ENCODE data around the gene COA6. TPM values are rescaled to one million over a fixed set of nuclear protein-coding genes. Genes with fewer than 3 reads are reported as not detected.

The COA6 gene
- total and polyA plus RNA-seq, 10 of the 15 experiments (the other 5 are each of a cell fraction or from before 2014, with no cell fraction given), result 49.9 to 178 (median 71.5) TPM

DNA sequence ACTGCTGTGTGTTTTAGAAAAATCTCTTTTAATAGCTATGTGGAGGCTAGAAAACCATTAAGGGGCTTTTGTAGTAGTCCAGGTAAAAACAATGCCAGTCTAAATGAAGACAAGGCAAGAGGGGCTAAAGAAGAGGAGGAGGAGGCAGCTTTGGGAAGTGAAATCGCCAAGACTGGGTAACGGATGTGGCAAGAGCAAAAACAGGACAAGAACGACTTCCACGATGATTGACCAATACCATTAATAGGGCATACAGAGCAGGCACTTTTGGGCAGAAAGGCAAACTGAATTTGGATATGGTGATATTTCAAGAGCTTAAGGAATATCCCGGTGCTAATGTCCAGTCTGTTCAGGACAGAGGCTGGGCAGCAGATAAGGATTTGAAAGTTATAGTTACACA lies 22.0 kb downstream of the COA6 start:
- Histone ChIP-seq H3K36me3 (ENCODE audit: control insufficient read depth in 2 of 2, insufficient read depth in 2 of 2, low read length in 1 of 2) (peaks cover 0 to 13% of the 10 kb centered on the region in 2 experiments), H3K4me3 (no peak overlapping the region), H3K9ac (ENCODE audit: control insufficient read depth, insufficient read depth, low read length) (no peak overlapping the region), H2AFZ (ENCODE audit: control insufficient read depth, low read depth, low read length) (no peak overlapping the region), H4K20me1 (ENCODE audit: control insufficient read depth, insufficient read depth) (no peaks in the 10 kb centered on the region), H3K79me2 (ENCODE audit: control insufficient read depth, insufficient read depth, low read length) (no peaks in the 10 kb centered on the region; the same call in 1 of the 2 replicates), H3K27ac (ENCODE audit: control insufficient read depth, insufficient read depth) (no peak overlapping the region), H3K4me1 (ENCODE audit: control insufficient read depth, insufficient read depth, low read length) (peaks cover 11% of the 10 kb centered on the region), H3K27me3 (replicated peaks in 1 of 2; ENCODE audit: control insufficient read depth in 2 of 2, insufficient read depth in 2 of 2, low read length in 1 of 2) (no peaks in the 10 kb centered on the region), H3K9me3 (replicated peaks; ENCODE audit: control insufficient read depth, insufficient read depth, low read length) (no peaks in the 10 kb centered on the region), H3K4me2 (ENCODE audit: control insufficient read depth, insufficient read depth) (no peak overlapping the region)
- CTCF ChIA-PET, result interaction anchor here (0.6 to 1.1 kb wide), 4 partner anchors 9 to 208 kb away, joined by 3 to 4 read pairs (median 3); no protein-coding TSS in a partner anchor
- BruUV-seq (replicated peaks), result no TSS peak
- DNase-seq (ENCODE audit: low read depth, low spot score) (no peak), FAIRE-seq (no peak), ATAC-seq (no peak)
- POLR2A ChIA-PET, result no interaction called here
- in situ Hi-C loops (cut with MboI) (no loop called here), intact Hi-C loops (cut with micrococcal nuclease; ENCODE audit: unreplicated experiment) (no loop called here)
- RAD21 ChIA-PET (ENCODE audit: unreplicated experiment), result no interaction called here
- WGBS (ENCODE audit: insufficient coverage, insufficient replicate concordance, low lambda C conversion rate, missing lambda C conversion rate), result 97% methylated on average over 5 of the region's 5 CpGs
- TF ChIP-seq NFYB (IDR thresholded peaks at IDR 0.05; ENCODE audit: insufficient read depth, low read depth, low read length), result no peak
- TF ChIP-seq CBX5 (IDR thresholded peaks at IDR 0.05; ENCODE audit: low read depth), result no peak
- TF ChIP-seq MLLT1 (IDR thresholded peaks at IDR 0.05), result no peak
- no peak for TF ChIP-seq SP1 (IDR thresholded peaks at IDR 0.05; ENCODE audit: low read depth, low read length)
- TF ChIP-seq ZBTB33 (IDR thresholded peaks at IDR 0.05), result no peak
- TF ChIP-seq ETV6 (conservative IDR thresholded peaks at IDR 0.05 in 1 of 2, IDR thresholded peaks at IDR 0.05 in 1 of 2; ENCODE audit: borderline replicate concordance in 1 of 2, low read depth in 1 of 2), result no peak
- TF ChIP-seq POLR2AphosphoS5 (IDR thresholded peaks at IDR 0.05; ENCODE audit: low read length), result no peak
- no peak for TF ChIP-seq FOXK2 (IDR thresholded peaks at IDR 0.05)
- TF ChIP-seq NR2C1 (IDR thresholded peaks at IDR 0.05), result no peak
- TF ChIP-seq ZNF24 (IDR thresholded peaks at IDR 0.05), result no peak
- SMC1A ChIA-PET (ENCODE audit: uncharacterized antibody, unreplicated experiment), result interaction anchor here (0.7 to 1.5 kb wide), 3 partner anchors 14 to 24 kb away, joined by 3 to 5 read pairs (median 3); partner anchors contain the start of gene COA6

Data from GM12878 (cell line).